ENCODE data around the gene GHITM.
"Not testable (repeated sequence)": the region's sequence is repeated elsewhere in the genome, so short reads cannot be mapped to it uniquely, and the experiment has no call there.

Gene GHITM

GRCh38 chr10:84148006-84148597 is 8.8 kb downstream of the GHITM start:
- peak; percentile 8 for DNase-seq

- no peak for DNase-seq
Observed at GRCh38 chr10:84149854-84150253, 10.5 kb downstream of the GHITM start.

- DNase-seq: no peak
Observed at GRCh38 chr10:84152769-84153168, 13.5 kb downstream of the GHITM start.

- no peak for DNase-seq
Observed at GRCh38 chr10:84155521-84155920, 16.2 kb downstream of the GHITM start.

GRCh38 chr10:84156009-84156408 is 16.7 kb downstream of the GHITM start:
- DNase-seq: no peak

GRCh38 chr10:84156768-84157167 is 17.5 kb downstream of the GHITM start:
- DNase-seq: peak; percentile 14

- no peak for DNase-seq
Observed at GRCh38 chr10:84158061-84158460, 18.8 kb downstream of the GHITM start.

GRCh38 chr10:84158550-84158949 is 19.2 kb downstream of the GHITM start:
- no peak for DNase-seq

GRCh38 chr10:84159076-84159685 is 19.9 kb downstream of the GHITM start:
- DNase-seq: no peak

GRCh38 chr10:84160663-84161362 is 21.5 kb downstream of the GHITM start:
- no peak for DNase-seq

- DNase-seq: no peak
Observed at GRCh38 chr10:84163996-84164395, 24.7 kb downstream of the GHITM start.

GRCh38 chr10:84164442-84164841 is 25.1 kb downstream of the GHITM start:
- no peak for DNase-seq

GRCh38 chr10:84166620-84167288 is 27.4 kb downstream of the GHITM start:
- no peak for DNase-seq

- DNase-seq: not testable (repeated sequence)
Observed at GRCh38 chr10:84167289-84167653, 28.0 kb downstream of the GHITM start.

- not testable (repeated sequence) for DNase-seq
Observed at GRCh38 chr10:84168382-84168781, 29.1 kb downstream of the GHITM start.

- DNase-seq: not testable (repeated sequence)
Observed at GRCh38 chr10:84171237-84171636, 31.9 kb downstream of the GHITM start.

GRCh38 chr10:84171700-84172466 is 32.6 kb downstream of the GHITM start:
- not testable (repeated sequence) for DNase-seq

GRCh38 chr10:84172467-84173356 is 33.4 kb downstream of the GHITM start:
- DNase-seq: no peak

GRCh38 chr10:84173501-84173929 is 34.2 kb downstream of the GHITM start, which contains the start of gene GPR15LG:
Gene GPR15LG (plus strand): TSS chr10:84173801. CDS start chr10:84173852, 51 bp downstream.
- no peak for DNase-seq

- DNase-seq: no peak
Observed at GRCh38 chr10:84175436-84175835, 36.1 kb downstream of the GHITM start.

- DNase-seq: no peak
Observed at GRCh38 chr10:84176351-84176750, 37.0 kb downstream of the GHITM start.

Data from NCI-H345 (cell line).